Fibroblast of lung (primary cell): Measurements from ENCODE around the gene PRICKLE4. TPM values are rescaled to one million over a fixed set of nuclear protein-coding genes. Genes with fewer than 3 reads are reported as not detected.

ENCODE experiments used
- DNase-seq, 2 donors: peaks; one replicate each; pipeline versions ENCODE4 v3.0.0 to v3.0.0-alpha.2; 2010; ENCODE audit warnings: low read depth in 2 of 2
- H2AFZ ChIP-seq: 2 replicates; pipeline ENCODE4 v1.5.1; 2012; ENCODE audit warnings: low read length, control low read depth, inconsistent platforms
- H3K27ac ChIP-seq: 2 replicates; pipeline ENCODE4 v1.5.1; 2011; ENCODE audit warnings: low read length, control low read depth; ENCODE audit not compliant: insufficient read depth
- H3K27me3 ChIP-seq: 2 replicates; pipeline ENCODE4 v1.5.1; 2011; ENCODE audit warnings: mild to moderate bottlenecking, low read length; ENCODE audit not compliant: control insufficient read depth, insufficient read depth
- H3K36me3 ChIP-seq: 2 replicates; pipeline ENCODE4 v1.5.1; 2011; ENCODE audit warnings: low read length; ENCODE audit not compliant: control insufficient read depth, insufficient read depth
- H3K4me1 ChIP-seq: 2 replicates; pipeline ENCODE4 v1.5.1; 2011; ENCODE audit warnings: low read length; ENCODE audit not compliant: control insufficient read depth, insufficient read depth; ENCODE audit errors: extremely low read depth
- H3K4me2 ChIP-seq: 2 replicates; pipeline ENCODE4 v1.5.1; 2011; ENCODE audit warnings: low read length, control low read depth; ENCODE audit not compliant: insufficient read depth; ENCODE audit errors: extremely low read depth
- H3K4me3 ChIP-seq, 4 experiments: fragments of 200-600 bp in 1 of 4; sonication (generic) in 1 of 4; replicated peaks in 1 of 4; 2 replicates each; pipeline ENCODE4 v1.5.1; 2011 to 2016; ENCODE audit warnings: low read length in 4 of 4, low read depth in 3 of 4, mild to moderate bottlenecking in 3 of 4, control low read depth in 2 of 4, inconsistent platforms in 1 of 4, mixed read lengths in 1 of 4; ENCODE audit not compliant: insufficient read depth in 1 of 4; ENCODE audit errors: control extremely low read depth in 1 of 4
- H3K79me2 ChIP-seq: 2 replicates; pipeline ENCODE4 v1.5.1; 2012; ENCODE audit warnings: mild to moderate bottlenecking, low read length, inconsistent platforms; ENCODE audit not compliant: control insufficient read depth, insufficient read depth
- H3K9ac ChIP-seq: 2 replicates; pipeline ENCODE4 v1.5.1; 2011; ENCODE audit warnings: mild to moderate bottlenecking, low read length, control low read depth; ENCODE audit not compliant: insufficient read depth
- H3K9me3 ChIP-seq: 2 replicates; pipeline ENCODE4 v1.5.1; 2012; ENCODE audit warnings: low read depth, low read length; ENCODE audit not compliant: control insufficient read depth, insufficient read depth
- H4K20me1 ChIP-seq: 2 replicates; pipeline ENCODE4 v1.5.1; 2011; ENCODE audit warnings: low read length; ENCODE audit not compliant: control insufficient read depth, insufficient read depth; ENCODE audit errors: extremely low read depth
- CTCF ChIP-seq, 2 donors: IDR thresholded peaks in 1 of 2; conservative IDR thresholded peaks in 1 of 2; 1 replicate in 1 of 2; 2 replicates in 1 of 2; pipeline ENCODE4 v1.5.1; 2011 to 2012; ENCODE audit warnings: low read length in 2 of 2, control low read depth in 1 of 2, inconsistent platforms in 1 of 2, low read depth in 1 of 2, mild to moderate bottlenecking in 1 of 2
- EZH2 ChIP-seq: IDR thresholded peaks from 2 replicates; pipeline ENCODE4 v1.5.1; 2012; ENCODE audit warnings: low read length, control low read depth, mild to moderate bottlenecking; ENCODE audit errors: missing control alignments
- polyA plus RNA-seq, 2 donors: library from polyadenylated mRNA; depleted of rRNA in 1 of 2; stranded (reverse) in 1 of 2; unstranded in 1 of 2; fragments of >200 nt; gene quantifications; 2 replicates each; pipeline ENCODE4 v1.2.1, GENCODE V29; 2011 to 2012; ENCODE audit warnings: missing spikeins in 1 of 2
- total RNA-seq: library from RNA; depleted of rRNA; stranded (reverse); fragments of >200 nt; gene quantifications from 2 replicates; pipeline ENCODE4 v1.2.1, GENCODE V29; 2014

PRICKLE4 gene
- total and polyA plus RNA-seq, 2 donors (not counting 1 experiment from before 2014, with no cell fraction given) = 0.08 TPM; not detected in 1

DNA sequence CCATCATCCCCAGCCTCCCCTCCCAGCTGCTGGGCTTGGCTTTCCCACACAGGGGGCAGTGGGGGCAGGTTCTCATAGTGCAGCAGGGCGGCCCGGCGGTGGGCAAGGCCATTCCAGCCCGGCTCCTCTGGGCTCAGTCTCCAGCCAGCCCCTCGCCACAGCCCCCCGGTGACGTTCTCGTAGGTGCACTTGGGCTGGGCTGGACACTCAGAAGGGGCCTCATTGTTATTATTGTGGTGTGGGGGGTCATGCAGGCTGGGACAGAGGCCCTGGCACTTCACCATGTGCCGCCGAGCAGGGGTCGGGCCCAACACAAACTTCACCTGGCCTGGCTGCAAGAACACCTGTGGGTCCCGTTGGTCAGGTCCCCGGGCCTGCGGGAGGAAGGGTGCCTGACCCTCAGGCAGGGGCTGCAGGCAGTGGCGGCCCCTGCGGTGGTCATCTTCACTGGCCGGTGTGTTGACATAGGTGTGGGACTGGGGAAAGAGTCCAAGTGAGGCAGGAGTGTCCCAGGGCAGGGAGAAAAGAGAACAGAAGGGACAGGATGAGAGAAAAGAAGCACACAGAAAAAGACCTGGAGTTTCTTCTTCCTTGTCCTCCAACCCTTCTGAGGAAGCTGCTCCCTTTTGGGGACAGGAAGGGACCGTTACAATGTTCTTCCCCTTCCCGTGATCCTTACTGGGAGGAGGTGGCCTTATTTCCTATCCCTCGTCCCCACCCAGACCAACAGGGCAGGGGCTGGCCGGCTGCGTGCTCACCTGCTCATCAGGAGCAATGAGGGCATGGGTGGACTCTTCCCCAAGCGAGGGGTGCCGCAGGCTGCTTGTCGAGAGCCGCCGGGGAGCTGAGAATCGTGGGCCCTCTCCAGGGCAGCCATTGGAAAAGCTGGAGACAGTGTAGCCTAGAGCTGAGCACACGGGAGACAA lies 9.3 kb upstream of the PRICKLE4 start:
- Histone ChIP-seq H3K79me2 (no peaks in the 10 kb centered on the region), H3K27me3 (no peaks in the 10 kb centered on the region), H3K36me3 (peaks cover 15% of the 10 kb centered on the region), H3K4me2 (no peak overlapping the region), H3K27ac (no peak overlapping the region), H2AFZ (no peak overlapping the region), H3K9ac (no peak overlapping the region), H3K4me3 (no peak overlapping the region), H3K4me1 (peaks cover 5% of the 10 kb centered on the region), H3K9me3 (no peaks in the 10 kb centered on the region), H4K20me1 (no peaks in the 10 kb centered on the region)
- DNase-seq = no peak
- TF ChIP-seq EZH2 = no peak
- no peak for TF ChIP-seq CTCF (conservative IDR thresholded peaks at IDR 0.05 in 1 of 2, IDR thresholded peaks at IDR 0.05 in 1 of 2; ENCODE audit: low read depth in 1 of 2, low read length in 2 of 2)

DNA sequence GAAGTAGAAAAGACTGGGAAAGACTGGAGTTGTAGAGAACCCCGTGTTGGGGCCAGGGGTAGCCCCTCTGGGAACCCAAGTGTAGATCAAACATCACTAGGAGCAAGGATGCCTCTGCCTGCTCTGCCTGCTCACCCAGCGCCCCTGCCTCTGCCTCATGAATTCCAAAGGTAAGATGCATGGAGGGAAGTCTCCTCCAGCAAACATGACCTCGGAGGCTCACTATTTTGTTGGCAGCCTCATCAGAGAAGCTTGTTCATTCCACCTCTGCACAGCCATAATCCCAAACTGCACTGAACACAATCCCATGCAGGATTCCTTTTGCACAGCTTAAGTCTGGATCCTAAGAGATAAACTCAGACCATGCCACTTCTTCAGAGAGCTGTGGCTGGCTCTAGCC lies 5.7 kb upstream of the PRICKLE4 start:
- Histone ChIP-seq H4K20me1 (no peaks in the 10 kb centered on the region), H3K79me2 (no peaks in the 10 kb centered on the region), H3K27ac (no peak overlapping the region), H3K4me3 (no peak overlapping the region), H3K36me3 (peaks cover 18% of the 10 kb centered on the region), H3K9me3 (no peaks in the 10 kb centered on the region), H3K27me3 (no peaks in the 10 kb centered on the region), H3K4me1 (peaks cover 3% of the 10 kb centered on the region), H3K9ac (no peak overlapping the region), H3K4me2 (no peak overlapping the region), H2AFZ (no peak overlapping the region)
- DNase-seq = no peak
- no peak for TF ChIP-seq CTCF (conservative IDR thresholded peaks at IDR 0.05 in 1 of 2, IDR thresholded peaks at IDR 0.05 in 1 of 2; ENCODE audit: low read depth in 1 of 2, low read length in 2 of 2)
- TF ChIP-seq EZH2 = no peak

DNA sequence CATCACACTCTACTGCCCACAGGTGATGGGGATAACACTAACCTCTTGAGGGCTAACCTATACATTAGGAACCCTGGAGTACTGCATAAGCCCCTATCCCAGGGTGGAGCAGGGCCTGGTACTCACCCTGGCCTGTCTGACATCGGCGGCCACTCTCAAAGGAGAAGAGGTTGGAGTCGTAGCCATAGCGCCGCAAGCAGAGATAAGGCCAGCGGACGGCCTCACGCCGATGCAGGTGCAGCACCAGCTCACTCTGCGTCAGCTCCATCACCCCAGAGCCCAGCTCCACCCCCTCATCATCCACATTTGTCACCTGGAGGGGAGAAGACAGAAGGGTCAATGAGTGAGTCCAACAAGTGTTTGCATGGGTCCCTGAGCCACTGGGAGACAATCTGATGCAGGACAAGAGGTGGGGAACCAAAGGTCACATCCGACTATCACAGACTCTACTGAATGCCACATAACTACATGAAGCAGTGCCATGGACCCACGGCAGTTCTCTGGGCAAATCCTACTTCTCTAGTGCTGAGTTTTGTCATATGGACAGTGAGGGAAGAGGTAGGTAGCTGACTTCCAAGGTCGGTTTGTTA lies 5.2 kb upstream of the PRICKLE4 start:
- no peak for DNase-seq
- H3K79me2 ChIP-seq = no peaks in the 10 kb centered on the region

More for the DNA sequence above, 5.2 kb upstream of the PRICKLE4 start:
- Histone ChIP-seq H3K9me3 (no peaks in the 10 kb centered on the region), H3K27ac (no peak overlapping the region), H3K27me3 (no peaks in the 10 kb centered on the region), H3K36me3 (peaks cover 16% of the 10 kb centered on the region), H4K20me1 (no peaks in the 10 kb centered on the region), H2AFZ (no peak overlapping the region), H3K4me3 (no peak overlapping the region), H3K4me2 (no peak overlapping the region), H3K4me1 (peaks cover 3% of the 10 kb centered on the region), H3K9ac (no peak overlapping the region)
- no peak for TF ChIP-seq EZH2
- no peak for TF ChIP-seq CTCF (conservative IDR thresholded peaks at IDR 0.05 in 1 of 2, IDR thresholded peaks at IDR 0.05 in 1 of 2; ENCODE audit: low read depth in 1 of 2, low read length in 2 of 2)
